Measurements from ENCODE around the gene XKR7. TPM values are rescaled to one million over a fixed set of nuclear protein-coding genes. Genes with fewer than 3 reads are reported as not detected.
A peak's percentile ranks its signal among the peaks of the same experiment; 100 is the strongest.

The XKR7 gene
- total RNA-seq, 2 experiments from 2014 or later: not detected

DNA sequence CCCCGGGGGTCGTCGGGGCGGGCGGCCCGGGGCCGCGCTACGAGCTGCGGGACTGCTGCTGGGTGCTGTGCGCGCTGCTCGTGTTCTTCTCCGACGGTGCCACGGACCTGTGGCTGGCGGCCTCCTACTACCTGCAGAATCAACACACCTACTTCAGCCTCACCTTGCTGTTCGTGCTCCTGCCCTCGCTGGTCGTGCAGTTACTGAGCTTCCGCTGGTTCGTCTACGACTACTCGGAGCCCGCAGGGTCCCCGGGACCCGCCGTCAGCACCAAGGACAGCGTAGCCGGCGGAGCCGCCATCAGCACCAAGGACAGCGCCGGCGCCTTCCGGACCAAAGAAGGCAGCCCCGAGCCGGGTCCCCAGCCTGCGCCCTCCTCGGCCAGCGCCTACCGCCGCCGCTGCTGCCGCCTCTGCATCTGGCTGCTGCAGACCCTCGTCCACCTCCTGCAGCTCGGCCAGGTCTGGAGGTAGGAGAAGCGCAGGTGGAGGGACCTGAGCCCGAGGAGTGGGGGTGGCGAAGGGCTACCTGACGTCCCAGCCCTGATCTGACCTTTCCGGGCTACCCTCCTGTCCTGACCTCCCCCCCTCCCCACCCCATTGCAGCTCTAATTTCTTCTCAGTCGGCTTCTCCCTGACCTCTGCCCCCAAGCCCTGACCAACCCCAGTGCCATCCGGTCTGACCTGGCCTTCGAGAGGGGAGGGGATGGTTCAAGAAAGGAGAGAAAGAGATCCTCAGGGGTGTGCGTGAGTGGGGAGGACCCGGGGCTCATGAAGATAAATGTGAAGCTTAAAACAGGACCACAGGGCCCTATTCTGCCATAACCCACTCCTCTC lies 558 bp downstream of the XKR7 start:
- H3K27me3 Mint-ChIP-seq: peaks cover 42% of the 10 kb centered on the region
- DNase-seq: peak; percentile 83

DNA sequence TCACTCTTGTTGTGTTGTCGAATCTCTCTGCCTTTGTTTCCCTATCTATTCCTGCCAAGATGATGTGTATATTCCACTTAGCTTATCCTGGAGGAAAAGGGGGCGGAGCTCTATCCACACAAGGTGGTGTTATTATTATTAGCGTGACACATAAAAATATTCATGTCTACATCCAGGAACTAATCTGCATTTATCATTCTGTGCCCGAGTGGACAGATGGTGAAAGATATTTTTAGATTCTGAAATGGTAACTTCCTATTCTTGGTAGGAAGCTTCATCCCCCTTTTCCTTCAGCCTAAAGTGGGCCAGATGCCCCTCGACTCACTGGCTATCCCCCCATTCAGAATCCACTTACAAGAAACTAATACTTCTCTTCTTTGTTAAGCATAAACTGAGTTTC lies 2.0 kb downstream of the XKR7 start:
- no peak for DNase-seq
- Mint-ChIP-seq H3K27me3 (peaks cover 42% of the 10 kb centered on the region), H3K27ac (no peak overlapping the region), H3K36me3 (ENCODE audit: low read depth) (no peaks in the 10 kb centered on the region), H3K4me1 (ENCODE audit: low read depth) (peaks cover 3% of the 10 kb centered on the region), H3K9me3 (no peaks in the 10 kb centered on the region), H3K4me3 (no peak overlapping the region)
- no peak for ATAC-seq
- TF ChIP-seq, protein P1, sequence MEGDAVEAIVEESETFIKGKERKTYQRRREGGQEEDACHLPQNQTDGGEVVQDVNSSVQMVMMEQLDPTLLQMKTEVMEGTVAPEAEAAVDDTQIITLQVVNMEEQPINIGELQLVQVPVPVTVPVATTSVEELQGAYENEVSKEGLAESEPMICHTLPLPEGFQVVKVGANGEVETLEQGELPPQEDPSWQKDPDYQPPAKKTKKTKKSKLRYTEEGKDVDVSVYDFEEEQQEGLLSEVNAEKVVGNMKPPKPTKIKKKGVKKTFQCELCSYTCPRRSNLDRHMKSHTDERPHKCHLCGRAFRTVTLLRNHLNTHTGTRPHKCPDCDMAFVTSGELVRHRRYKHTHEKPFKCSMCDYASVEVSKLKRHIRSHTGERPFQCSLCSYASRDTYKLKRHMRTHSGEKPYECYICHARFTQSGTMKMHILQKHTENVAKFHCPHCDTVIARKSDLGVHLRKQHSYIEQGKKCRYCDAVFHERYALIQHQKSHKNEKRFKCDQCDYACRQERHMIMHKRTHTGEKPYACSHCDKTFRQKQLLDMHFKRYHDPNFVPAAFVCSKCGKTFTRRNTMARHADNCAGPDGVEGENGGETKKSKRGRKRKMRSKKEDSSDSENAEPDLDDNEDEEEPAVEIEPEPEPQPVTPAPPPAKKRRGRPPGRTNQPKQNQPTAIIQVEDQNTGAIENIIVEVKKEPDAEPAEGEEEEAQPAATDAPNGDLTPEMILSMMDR (IDR thresholded peaks at IDR 0.05): no peak
- ChIA-PET POLR2A (interaction anchor here (0.7 kb wide), 1 partner anchor 10 kb away, joined by 3 read pairs; no protein-coding TSS in a partner anchor), CTCF (interaction anchor here (0.7 to 3.5 kb wide), 6 partner anchors 13 to 121 kb away, joined by 3 to 18 read pairs (median 3); partner anchors contain the start of gene PDRG1)
- intact Hi-C loops (cut with micrococcal nuclease): no loop called here

More for the DNA sequence above, 558 bp downstream of the XKR7 start:
- peaks cover 3% of the 10 kb centered on the region for H3K4me1 Mint-ChIP-seq (ENCODE audit: low read depth)
- peak overlapping the region; percentile 73 for H3K4me3 Mint-ChIP-seq
- CTCF ChIA-PET: interaction anchor here (1.0 to 3.5 kb wide), 3 partner anchors 16 to 192 kb away, joined by 3 to 18 read pairs (median 3); partner anchors contain the start of gene PDRG1
- H3K9me3 Mint-ChIP-seq: no peaks in the 10 kb centered on the region
- POLR2A ChIA-PET: no interaction called here
- peak; percentile 96 for ATAC-seq
- intact Hi-C loops (cut with micrococcal nuclease): no loop called here
- no peak overlapping the region for H3K27ac Mint-ChIP-seq
- H3K36me3 Mint-ChIP-seq (ENCODE audit: low read depth): no peaks in the 10 kb centered on the region
- TF ChIP-seq, protein P1 (IDR thresholded peaks at IDR 0.05): no peak

DNA sequence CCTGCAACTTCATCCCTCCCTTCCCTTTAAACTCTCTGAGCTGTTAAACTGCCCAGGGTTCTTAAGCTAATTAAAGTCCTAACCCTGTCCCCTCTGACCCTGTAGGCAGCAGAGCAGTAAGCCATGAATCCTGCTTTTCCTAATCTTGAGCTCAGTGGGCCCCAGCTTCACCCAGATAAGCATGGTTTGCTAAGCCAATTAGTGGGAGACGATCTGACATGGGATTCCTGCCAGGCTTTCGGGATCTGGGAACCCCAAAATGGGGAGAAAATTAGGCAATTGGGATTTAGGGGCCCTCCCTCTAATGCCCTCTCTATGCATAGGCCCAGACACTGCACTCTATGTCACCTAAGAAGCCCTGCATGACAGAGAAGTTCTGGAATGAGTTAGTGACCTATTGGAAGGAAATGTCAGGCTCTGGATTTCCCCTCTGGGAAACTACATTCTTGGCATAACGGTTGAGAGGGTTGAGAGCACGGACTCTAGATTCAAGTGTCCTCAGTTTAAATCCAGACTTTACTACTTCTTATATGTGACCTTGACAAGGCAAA lies 4.6 kb downstream of the XKR7 start:
- ChIA-PET CTCF (interaction anchor here (1.0 to 1.9 kb wide), 3 partner anchors 21 to 151 kb away, joined by 3 to 7 read pairs (median 4); partner anchors contain the start of gene PDRG1), POLR2A (interaction anchor here (1.2 kb wide), 1 partner anchor 21 kb away, joined by 3 read pairs; the partner anchor contains the start of gene PDRG1)
- H3K9me3 Mint-ChIP-seq: no peaks in the 10 kb centered on the region
- H3K4me3 Mint-ChIP-seq: no peak overlapping the region
- no peak for ATAC-seq
- no peak for DNase-seq
- peaks cover 32% of the 10 kb centered on the region for H3K27me3 Mint-ChIP-seq
- TF ChIP-seq, protein P1 (IDR thresholded peaks at IDR 0.05): no peak
- no peak overlapping the region for H3K27ac Mint-ChIP-seq
- no peaks in the 10 kb centered on the region for H3K36me3 Mint-ChIP-seq (ENCODE audit: low read depth)
- H3K4me1 Mint-ChIP-seq (ENCODE audit: low read depth): peaks cover 3% of the 10 kb centered on the region
- intact Hi-C loops (cut with micrococcal nuclease): no loop called here

DNA sequence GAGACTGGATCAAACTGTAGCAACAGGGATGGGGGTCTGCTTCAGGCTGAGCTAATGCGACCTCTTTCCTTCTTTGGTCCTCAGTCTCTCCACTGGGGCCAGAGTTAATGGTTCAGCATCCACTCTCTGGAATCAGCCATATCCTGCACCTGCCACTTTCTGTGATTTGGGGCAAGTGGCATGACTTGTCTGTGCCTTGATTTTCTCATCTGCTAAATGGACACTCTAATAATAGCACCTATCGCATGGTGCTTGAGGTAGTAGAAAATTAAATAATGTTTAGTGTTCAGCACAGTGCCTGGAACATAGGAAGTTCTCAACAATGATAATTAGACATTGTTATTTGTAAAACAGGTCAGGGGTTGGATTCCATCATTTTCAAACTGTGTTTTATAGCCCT lies 6.3 kb downstream of the XKR7 start:
- Mint-ChIP-seq H3K9me3 (no peaks in the 10 kb centered on the region), H3K4me3 (no peak overlapping the region), H3K4me1 (ENCODE audit: low read depth) (no peaks in the 10 kb centered on the region), H3K27ac (no peak overlapping the region), H3K27me3 (peaks cover 25% of the 10 kb centered on the region), H3K36me3 (ENCODE audit: low read depth) (no peaks in the 10 kb centered on the region)
- intact Hi-C loops (cut with micrococcal nuclease): no loop called here
- TF ChIP-seq, protein P1 (IDR thresholded peaks at IDR 0.05): no peak
- DNase-seq (no peak), ATAC-seq (no peak)
- ChIA-PET CTCF (no interaction called here), POLR2A (no interaction called here)
